HG02943 (cell line): Measurements from ENCODE around the gene MLST8.

Experiments
- ATAC-seq: cut with Tn5 transposase; IDR thresholded peaks from one replicate; pipeline ENCODE4 v1.9.1; 2021; ENCODE audit warnings: mild to moderate bottlenecking, low read depth, moderate library complexity; ENCODE audit not compliant: unreplicated experiment

Gene MLST8

GRCh38 chr16:2228161-2228824 lies 23.0 kb downstream of the MLST8 start:
- no peak for ATAC-seq

DNA sequence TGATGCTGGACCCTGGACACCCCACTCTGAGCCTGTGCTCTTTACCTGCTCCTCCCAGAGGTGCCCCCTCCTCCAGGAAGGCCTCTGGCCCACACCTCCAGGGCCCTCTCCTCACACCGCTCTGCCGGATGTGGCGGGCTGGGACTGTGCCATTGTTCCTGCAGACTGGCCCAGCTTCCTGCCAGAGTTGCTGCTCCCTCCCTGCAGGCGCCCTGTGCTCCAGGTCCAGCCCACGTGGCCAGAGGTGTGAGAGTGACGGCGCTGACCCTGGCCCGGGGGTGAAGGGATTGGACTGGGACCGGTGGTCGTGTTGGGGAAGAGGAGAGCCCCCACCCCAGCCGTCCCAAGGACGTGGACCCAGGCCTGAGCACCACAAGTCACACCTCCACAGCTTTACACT lies 23.8 kb downstream of the MLST8 start:
- ATAC-seq: no peak

- ATAC-seq: no peak
Observed at GRCh38 chr16:2229632-2230250, 24.5 kb downstream of the MLST8 start.

- no peak for ATAC-seq
Observed at GRCh38 chr16:2230376-2230775, 25.1 kb downstream of the MLST8 start.

DNA sequence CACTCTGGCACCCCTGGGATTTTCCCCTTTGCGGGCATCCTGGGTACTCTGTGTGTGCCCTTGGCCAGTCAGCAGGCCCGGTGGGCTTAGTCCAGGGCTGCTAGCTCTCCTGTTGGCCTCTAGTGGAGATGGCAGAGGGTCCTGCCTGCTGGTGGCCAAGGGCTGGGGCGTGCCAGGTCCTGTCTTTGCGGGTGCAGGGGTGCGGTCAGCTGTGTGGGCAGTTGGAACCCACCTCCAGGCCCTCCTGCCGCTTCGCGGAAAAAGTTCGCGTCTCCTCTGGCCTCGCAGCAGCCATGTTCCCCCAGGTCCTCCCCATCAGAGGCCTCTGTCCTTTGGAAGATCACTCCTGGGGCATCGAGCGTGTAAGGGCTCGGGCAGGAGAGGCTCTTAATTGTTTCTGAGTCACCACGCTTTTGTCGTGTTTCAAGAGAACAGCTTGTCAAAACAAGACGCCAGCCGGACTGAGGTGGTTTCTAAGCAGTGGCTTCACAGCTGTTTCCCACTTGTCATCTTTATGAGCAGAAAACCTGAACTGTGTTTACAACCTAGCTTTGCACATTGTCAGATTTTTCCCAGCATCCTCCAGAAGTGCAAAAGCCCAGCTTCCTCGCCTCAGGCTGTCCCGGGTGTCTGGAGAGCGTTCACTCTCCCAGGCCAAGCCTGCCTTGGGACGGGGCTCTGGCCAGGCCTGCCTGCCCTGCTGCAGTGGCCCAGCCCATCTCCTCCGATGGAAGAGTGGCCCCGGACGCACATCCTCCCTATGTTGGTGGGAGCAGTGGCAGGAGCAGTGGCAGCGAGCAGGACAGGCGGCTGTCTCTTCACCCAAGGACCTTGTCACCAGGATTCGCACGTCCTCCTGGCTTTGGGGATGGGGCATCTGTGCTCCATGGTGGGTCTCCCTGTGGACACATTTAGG lies 26.0 kb downstream of the MLST8 start:
- no peak for ATAC-seq

- ATAC-seq: no peak
Observed at GRCh38 chr16:2232094-2232990, 27.1 kb downstream of the MLST8 start.

DNA sequence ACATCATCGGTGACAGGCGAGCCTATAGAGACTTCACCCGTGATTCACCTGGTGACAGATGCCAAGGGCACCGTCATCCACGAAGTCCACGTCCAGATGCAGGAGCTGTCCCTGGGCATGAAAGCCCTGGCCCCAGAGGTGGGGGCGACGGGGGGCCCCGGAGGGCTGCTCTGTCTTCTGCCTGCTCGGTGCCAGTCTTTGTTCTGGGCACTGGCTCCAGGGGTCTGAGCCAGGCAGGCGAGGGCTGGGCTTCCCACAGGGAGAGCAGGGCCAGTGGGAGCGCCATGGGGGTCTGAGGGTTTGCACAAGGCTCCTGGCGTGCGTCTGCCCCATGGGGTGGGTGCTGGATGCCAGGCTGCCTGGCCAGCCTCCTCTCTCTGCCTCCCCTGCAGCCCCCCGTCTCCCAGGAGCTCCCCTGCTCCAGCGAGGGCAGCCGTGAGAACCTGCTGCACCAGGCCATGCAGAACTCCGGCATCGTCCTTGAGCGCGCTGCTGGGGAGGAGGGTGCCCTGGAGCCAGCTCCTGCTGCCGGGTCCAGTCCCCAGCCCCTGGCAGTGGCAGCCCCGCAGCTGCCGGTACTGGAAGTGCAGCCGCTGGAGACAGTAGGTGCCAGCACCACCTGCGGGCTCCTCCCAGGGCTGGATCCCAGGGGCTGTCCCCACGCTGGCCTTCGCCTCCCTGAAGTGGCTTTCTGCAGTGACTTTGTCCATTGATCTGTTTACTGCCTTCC lies 28.0 kb downstream of the MLST8 start:
- no peak for ATAC-seq

DNA sequence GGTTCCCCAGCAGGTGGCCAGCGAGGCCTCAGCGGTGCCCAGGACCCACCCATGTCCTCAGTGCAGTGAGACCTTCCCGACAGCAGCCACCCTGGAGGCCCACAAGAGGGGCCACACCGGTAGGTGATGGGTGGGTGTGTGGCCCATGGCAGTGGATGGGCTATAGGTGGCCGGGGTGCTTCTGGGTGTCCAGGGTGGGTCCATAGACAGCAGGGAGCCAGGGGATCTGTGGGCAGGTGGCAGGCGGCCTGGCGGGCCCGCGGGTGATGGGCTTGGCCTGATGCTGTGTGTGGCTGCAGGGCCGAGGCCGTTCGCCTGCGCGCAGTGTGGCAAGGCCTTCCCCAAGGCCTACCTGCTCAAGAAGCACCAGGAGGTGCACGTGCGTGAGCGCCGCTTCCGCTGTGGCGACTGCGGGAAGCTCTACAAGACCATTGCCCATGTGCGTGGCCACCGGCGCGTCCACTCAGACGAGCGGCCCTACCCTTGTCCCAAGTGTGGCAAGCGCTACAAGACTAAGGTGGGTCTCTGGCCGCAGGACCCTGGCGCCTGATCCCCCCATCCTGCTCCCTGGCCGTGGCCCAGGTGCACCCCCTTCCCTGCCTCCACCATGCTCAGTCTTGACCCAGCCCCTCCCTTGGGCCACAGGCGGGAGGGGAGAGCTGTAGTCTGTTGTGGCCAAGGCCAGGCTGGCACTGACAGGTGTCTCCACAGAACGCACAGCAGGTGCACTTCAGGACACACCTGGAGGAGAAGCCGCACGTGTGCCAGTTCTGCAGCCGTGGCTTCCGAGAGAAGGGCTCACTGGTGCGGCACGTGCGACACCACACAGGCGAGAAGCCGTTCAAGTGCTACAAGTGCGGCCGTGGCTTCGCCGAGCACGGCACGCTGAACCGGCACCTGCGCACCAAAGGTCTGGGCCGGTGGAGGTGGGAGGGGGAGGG lies 28.9 kb downstream of the MLST8 start:
- no peak for ATAC-seq

GRCh38 chr16:2234813-2235170 lies 29.5 kb downstream of the MLST8 start:
- ATAC-seq: no peak

DNA sequence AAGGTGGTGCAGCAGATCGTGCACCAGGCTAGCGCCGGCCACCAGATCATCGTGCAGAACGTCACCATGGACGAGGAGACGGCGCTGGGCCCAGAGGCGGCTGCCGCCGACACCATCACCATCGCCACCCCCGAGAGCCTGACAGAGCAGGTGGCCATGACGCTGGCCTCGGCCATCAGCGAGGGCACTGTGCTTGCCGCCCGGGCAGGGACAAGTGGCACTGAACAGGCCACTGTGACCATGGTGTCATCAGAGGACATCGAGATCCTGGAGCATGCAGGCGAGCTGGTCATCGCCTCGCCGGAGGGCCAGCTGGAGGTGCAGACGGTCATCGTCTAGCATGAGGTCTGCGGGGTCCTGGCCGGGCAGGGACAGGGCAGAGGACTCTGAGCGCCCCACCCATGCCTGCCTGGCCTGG lies 30.0 kb downstream of the MLST8 start:
- ATAC-seq: no peak

DNA sequence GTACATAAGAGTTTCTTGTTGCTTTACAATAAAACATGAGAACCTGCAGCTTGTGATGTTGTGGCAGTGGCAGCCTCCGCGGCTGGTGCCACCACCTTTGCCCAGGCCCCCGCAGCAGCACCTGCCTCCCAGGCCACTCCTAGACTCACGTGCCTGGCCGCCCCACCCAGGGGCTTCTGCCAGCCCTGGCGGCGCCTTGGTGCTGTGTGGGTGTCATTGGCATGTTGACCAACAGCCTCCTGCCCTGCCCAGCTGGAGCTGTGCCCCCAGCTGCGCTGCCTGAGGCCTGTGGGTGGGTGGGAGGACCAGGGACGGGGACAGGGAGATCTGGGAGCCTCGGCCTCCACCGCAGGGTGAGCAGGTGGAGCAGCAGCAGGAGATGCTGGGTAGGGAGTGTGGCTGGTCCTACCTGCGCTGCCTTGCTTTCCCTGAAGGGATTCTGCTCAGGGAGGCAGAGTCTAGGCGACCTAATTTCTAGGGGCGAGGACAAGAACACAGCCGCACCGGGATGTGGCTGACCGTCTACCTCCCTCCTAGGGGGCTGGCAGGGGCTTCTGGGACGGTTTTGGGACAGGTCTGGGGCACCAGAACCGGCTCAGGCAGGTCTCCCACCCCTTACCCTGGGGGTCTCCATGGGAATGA lies 30.6 kb downstream of the MLST8 start:
- ATAC-seq: no peak

GRCh38 chr16:2236337-2237101 lies 31.3 kb downstream of the MLST8 start, which contains the start of gene DNASE1L2:
TSS of gene DNASE1L2 (plus strand) at chr16:2236444. CDS start at chr16:2236817, 373 bp downstream.
- ATAC-seq: no peak

DNA sequence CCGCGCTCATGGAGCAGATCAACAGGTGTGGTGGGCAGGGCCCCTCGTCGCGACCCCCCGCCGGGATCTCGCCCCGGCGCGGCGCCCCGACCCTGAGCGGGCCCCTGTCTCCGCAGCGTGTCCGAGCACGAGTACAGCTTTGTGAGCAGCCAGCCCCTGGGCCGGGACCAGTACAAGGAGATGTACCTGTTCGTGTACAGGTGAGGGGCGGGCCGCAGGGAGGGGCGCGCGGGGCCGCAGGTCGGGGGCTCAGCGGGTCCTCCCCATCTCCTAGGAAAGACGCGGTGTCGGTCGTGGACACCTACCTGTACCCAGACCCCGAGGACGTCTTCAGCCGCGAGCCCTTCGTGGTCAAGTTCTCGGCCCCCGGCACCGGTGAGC lies 31.8 kb downstream of the MLST8 start:
- ATAC-seq: no peak

GRCh38 chr16:2237493-2238149 lies 32.4 kb downstream of the MLST8 start:
- ATAC-seq: no peak

- ATAC-seq: no peak
Observed at GRCh38 chr16:2238150-2238837, 33.0 kb downstream of the MLST8 start.
